COLO668 (cell line): ENCODE results near the gene METTL1.
"Not testable (repeated sequence)": the region's sequence is repeated elsewhere in the genome, so short reads cannot be mapped to it uniquely, and the experiment has no call there.

ENCODE experiments used
- DNase-seq: peaks from one replicate; lab custom pipeline; 2025; ENCODE audit not compliant: unreplicated experiment; lab: John Stamatoyannopoulos, UW

Gene METTL1

GRCh38 chr12:57797933-57798332 lies 26.0 kb upstream of the METTL1 start:
- no peak for DNase-seq

- DNase-seq, result no peak
These were observed 25.1 kb upstream of the METTL1 start for GRCh38 chr12:57796996-57797395.

- DNase-seq, result no peak
These were observed 23.4 kb upstream of the METTL1 start for GRCh38 chr12:57795354-57795753.

DNA sequence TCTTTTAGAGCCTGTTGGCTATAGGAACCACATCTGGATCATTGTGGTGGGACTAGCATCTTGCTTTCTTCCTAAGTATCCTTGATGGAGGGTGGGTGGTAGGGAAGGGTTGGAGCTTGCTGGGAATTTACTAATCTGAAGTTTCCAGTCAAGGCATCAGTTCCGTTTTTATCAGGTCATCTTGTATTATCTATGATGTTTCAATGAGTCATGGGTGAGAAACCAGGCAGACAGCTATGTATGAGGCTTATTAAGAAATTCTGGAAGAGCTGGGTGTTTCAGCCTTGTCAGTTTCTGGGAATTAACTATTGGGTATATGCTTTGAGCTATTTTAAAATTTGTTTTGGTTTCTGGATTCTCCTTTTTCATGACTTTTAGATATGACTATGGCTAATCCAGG lies 22.0 kb upstream of the METTL1 start:
- no peak for DNase-seq

DNA sequence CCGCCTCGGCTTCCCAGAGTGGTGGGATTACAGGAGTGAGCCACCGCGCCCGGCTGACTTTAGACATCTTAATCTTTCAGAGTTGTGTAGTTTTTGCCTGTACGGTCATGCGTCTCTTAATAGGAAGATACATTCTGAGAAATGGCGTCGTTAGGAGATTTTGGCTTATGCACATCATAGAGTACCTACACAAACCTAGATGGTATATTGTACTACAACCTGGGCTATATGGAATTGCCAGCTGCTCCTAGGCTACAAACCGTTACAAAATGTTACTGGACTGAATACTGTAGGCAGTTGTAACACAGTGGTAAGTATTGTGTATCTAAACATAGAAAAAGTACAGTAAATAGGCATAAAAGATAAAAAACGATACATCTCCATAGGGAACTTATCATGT lies 12.0 kb upstream of the METTL1 start:
- no peak for DNase-seq

- DNase-seq, result no peak
These were observed 11.5 kb upstream of the METTL1 start for GRCh38 chr12:57783466-57783801.

- peak; percentile 95 for DNase-seq
These were observed 10.9 kb upstream of the METTL1 start, which contains the start of gene TSFM for GRCh38 chr12:57782608-57783465. TSFM (plus strand) TSS chr12:57782787; CDS start chr12:57782802, 15 bp downstream.

DNA sequence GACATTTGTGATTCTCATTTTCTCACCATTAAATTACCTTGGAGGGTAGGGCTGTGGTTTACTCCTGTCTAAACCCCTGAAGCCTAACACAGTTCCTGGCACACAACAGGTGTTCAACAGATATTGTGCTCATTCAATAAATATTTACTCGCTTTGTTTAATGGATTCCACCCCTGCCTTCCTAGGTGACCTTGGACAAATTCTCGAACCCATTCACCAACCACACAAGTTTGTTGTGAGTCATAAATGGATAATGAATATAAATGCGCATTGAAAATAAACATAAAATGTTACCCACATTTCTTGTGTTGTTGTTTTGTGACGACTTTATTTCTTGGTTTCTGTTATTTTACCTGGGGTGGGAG lies 10.3 kb upstream of the METTL1 start:
- no peak for DNase-seq

DNA sequence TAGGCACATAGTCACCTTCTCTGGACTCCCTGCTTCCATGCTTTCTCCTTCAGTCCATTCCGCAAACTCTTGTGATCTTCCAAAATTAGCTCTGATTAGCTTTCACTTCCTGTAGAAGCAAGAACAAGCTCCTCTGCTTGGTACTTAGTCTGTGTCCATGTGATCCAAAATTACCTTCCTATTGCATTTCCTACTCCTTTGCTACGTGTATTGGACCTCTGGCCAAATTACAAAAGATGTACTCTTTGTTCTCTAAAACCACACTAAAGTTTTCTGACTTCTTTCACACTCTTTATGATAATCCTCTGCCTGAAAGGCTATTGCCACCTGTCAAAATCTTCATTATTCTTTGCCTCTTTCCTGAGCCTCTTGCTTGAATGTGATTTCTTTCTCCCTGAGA lies 9.9 kb upstream of the METTL1 start:
- no peak for DNase-seq

GRCh38 chr12:57781244-57781643 lies 9.3 kb upstream of the METTL1 start:
- no peak for DNase-seq

DNA sequence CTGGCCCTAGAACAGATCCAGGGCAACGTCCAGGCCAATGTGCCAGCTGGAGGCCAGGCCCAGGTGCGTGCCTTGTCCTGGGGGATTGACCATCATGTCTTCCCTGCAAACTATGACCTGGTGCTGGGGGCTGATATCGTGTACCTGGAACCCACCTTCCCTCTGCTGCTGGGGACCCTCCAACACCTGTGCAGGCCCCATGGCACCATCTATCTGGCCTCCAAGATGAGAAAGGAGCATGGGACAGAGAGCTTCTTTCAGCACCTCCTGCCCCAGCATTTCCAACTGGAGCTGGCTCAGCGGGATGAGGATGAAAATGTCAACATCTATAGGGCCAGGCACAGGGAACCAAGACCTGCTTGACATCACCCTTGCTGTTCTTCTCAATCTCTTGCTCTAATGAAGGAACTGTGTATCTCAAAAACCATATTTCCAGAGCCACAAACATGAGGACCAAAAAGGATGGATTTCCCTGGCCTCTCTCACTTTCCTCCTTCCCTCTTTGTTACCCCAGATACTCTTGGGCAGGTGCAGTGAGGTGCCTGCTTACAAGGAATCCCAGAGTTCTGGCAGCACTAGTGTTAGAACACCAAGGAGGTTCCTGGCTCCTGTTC lies 8.5 kb upstream of the METTL1 start:
- no peak for DNase-seq

GRCh38 chr12:57779736-57780135 lies 7.8 kb upstream of the METTL1 start:
- no peak for DNase-seq

GRCh38 chr12:57777911-57778310 lies 6.0 kb upstream of the METTL1 start:
- DNase-seq, result no peak

DNA sequence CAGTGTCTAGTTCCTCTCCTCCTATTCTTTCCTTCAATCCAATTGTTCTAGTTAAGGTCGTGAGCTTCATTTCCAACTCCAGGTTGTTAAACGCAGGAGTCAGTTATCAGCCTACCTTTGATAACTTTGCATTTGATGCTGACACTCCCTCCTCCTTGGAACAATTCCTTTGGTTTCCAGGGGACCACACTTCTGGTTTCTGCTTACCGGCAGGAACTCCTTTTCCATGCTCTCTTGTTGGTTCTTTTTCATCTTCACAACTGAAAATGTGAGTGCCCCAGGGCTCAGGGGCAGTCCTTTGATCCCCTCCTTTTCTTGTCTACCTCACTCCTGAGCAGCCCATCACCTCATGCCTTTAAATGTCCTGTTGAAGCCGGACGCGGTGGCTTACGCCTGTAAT lies 5.5 kb upstream of the METTL1 start:
- no peak for DNase-seq

DNA sequence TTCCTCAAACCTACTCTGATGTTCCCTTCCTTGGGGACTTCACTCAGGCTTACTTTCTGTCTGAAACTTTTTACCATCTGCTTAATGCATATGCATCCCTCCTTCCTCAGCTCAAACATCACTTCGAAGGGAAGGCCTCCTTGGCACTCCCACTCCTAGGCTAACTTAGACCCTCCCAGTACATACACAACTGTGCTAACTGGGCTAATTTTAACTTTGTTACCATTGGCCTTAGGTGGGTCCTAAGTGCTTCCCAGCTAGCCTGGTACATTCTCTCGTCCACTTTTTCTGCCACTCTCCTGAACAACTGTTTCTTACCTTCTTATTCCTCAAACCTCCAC lies 4.3 kb upstream of the METTL1 start:
- DNase-seq, result no peak

DNA sequence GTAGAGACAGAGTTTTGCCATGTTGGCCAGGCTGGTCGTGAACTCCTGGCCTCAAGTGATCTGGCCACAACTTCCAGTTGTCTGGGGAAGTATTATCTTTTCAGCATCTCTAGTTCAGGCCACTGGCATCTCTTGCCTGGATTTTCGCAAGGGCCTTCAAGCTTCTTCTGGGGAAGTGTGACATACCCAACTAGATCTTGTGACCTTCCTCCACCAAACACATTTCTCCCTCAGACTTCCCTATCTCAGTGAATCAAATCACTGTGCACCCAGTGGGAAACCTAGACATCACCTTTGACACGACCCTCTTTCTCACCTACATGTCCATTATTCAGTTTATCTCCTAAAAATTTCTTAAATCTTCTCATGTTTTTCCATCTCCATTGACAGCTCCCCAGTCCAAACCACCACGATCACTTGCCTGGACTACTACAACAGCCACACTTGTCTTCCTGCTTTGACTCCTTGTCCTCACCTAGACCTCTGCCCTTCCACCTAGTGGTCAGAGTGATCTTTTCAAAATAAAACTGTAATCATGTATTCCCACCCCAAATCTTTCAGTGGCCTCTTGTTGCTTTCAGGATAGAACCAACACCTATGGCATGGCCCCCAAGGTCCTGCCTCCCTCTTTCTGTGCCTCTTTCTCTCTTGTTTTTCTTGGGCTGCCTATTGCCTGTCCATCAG lies 3.8 kb upstream of the METTL1 start:
- no peak for DNase-seq

GRCh38 chr12:57775044-57775443 lies 3.1 kb upstream of the METTL1 start:
- no peak for DNase-seq

GRCh38 chr12:57774634-57775033 lies 2.7 kb upstream of the METTL1 start:
- not testable (repeated sequence) for DNase-seq

DNA sequence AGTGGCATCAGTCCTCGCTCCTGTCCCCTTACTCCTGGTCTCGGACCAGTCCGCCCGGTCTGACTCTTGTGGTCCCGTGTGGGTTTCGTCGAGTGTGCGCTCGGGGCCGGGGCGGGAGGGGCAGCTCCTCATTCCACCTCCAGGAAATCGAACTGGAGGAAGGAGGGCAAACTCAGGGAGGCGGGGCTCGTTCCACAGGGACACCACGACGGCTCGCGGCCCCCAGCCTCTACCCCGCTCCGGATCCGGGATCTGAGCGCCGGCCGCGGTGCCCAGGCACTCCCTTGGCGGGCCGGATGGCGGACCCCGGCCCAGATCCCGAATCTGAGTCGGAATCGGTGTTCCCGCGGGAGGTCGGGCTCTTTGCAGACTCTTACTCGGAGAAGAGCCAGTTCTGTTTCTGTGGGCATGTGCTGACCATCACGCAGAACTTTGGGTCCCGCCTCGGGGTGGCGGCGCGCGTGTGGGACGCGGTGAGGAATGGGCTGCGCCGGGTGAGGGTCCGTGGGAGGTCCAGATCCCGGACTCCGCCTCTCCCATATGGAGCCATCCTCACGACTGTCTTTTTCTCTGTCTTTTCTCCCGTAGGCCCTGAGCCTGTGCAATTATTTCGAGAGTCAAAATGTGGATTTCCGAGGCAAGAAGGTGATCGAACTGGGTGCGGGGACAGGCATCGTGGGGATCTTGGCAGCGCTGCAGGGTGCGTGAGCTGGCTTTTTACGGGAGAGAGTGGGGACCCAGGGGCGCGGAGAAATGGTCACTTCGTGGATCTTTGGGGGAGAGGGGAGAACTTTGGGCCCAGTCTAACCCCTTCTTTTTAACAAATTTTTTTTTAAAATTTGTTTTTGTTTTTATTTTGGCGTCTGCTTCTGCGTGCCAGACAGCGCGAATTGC lies 771 bp upstream of the METTL1 start, which contains the start of gene EEF1AKMT3:
EEF1AKMT3 (plus strand) TSS at position 186 of the 894 bp plus-strand sequence; CDS start at position 297, 111 bp downstream.
- DNase-seq, result peak; percentile 43

DNA sequence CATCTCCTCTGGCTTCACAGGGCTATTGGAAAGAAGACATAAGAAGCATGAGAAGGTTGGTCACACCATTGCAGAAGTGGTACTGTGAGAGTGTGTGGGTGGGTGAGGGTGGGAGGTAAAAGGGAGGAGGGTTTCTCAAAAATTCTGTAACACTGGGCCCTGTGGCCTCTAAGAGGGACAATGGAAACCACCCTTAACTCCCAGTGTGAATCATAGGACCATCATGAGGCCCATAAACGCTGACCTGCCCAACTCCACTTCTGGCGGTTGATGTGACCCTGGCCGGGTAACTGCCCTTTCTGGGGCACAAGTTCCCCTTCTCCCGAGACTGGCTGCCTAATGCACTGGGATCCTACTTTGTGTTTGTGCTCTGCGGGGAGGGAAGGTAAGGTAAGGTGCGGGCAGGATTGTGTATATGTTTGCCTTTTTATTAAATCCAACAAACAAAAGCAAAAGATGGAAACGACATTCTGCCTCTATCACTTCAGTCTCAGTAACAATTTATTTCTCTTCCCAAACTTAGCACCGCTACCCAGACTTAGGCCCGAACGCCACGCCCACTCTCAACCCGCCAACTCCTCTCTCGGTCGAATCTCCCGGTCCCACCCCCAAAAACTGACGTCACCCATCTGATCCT lies 551 bp downstream of the METTL1 start:
- DNase-seq, result peak; percentile 85

GRCh38 chr12:57770734-57771133 lies 1.2 kb downstream of the METTL1 start:
- DNase-seq, result no peak
